A549 treated with GW870086 at 1 μM for 4 hours (cell line): ENCODE data around the gene OR5AR1. TPM values are rescaled to one million over a fixed set of nuclear protein-coding genes. Genes with fewer than 3 reads are reported as not detected.

Experiments used
- total RNA-seq: library from RNA; stranded (reverse); fragments of 200-300 nt; extraction: Qiagen RNA extraction; gene quantifications from 5 replicates; pipeline ENCODE4 v1.2.3, GENCODE V29; 2022; ENCODE audit warnings: low read depth

Gene OR5AR1
- not detected in 5 replicates for total RNA-seq

DNA sequence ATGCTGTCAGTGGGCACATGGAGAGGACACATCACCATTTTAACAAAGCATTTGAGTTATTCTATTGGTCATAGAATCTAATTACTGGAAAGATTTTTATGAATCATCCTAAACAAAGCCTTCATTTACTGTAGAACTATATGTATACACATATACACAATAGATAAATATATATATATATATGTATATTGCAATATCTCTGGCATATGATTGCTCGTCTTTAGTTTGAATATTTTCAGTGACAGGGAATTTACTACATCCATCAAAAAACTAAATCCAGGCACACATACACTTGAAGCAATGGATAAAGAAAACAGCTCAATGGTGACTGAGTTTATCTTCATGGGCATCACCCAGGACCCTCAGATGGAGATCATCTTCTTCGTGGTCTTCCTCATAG, at the start of gene OR5AR1:
Gene OR5AR1 (plus strand): TSS at position 301 of the 400 bp plus-strand sequence. CDS start 0 bp downstream, at position 301.

DNA sequence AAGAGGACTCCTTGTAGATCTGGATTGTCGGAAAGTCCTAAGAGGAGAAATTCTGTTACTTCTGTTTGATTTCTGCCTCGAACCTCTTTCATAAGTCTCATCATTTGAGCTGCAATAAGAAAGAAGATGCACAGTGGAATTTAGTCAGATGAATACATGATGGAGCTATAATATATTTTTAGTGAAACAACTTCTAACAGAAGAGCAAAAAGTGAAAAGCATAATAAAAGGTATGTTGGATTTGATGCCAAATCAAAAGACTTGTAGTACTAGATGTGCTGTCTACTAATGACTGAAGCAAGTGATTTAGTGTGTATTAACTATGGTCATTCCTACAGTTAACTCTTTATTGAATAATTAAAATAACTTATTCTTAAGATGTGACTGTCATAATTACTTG, 21.1 kb upstream of the OR5AR1 start, which contains the start of gene OR5AP2:
Gene OR5AP2 (minus strand): TSS at position 101 of the 400 bp plus-strand sequence. CDS start 0 bp downstream, at position 101.

DNA sequence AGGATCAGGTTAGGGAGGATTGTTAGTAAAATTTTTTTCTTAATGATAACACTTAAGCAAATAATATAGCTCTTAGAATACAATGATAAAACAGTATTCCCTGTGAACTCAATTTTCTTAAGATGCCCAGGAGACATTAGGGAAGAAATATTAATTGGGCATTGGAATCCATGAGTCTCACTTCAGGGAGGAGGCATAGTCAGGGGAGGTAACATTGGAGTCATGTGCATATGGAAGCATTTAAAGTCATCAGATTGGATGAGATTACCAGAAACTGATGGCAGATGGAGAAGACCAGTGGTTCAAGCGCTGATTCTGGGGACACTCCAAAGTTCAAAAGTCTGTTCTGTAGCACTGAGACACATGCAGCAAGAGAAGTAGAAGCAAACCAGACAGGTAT, 35.3 kb downstream of the OR5AR1 start, which contains the start of gene OR9G1:
Gene OR9G1 (plus strand): TSS at position 301 of the 400 bp plus-strand sequence. CDS start 1,293 bp downstream, outside the sequence.

Other genes starting within 250 kb of the OR5AR1 start
- not detected in 5 replicates for gene OR5M3, start 190.3 kb upstream of the OR5AR1 start, total RNA-seq
- not detected in 5 replicates for gene OR5M8, start 172.3 kb upstream of the OR5AR1 start, total RNA-seq
- gene OR5M11, start 120.4 kb upstream of the OR5AR1 start, total RNA-seq: not detected in 5 replicates
- not detected in 5 replicates for gene OR5M10, start 86.0 kb upstream of the OR5AR1 start, total RNA-seq
- gene OR5M1, start 48.8 kb upstream of the OR5AR1 start, total RNA-seq: not detected in 5 replicates
- gene OR5AP2, start 21.2 kb upstream of the OR5AR1 start, total RNA-seq: not detected in 5 replicates
- not detected in 5 replicates for gene OR9G1, start 35.4 kb downstream of the OR5AR1 start, total RNA-seq
- gene OR9G4, start 85.0 kb downstream of the OR5AR1 start, total RNA-seq: not detected in 5 replicates